T-helper 17 cell (primary cell): ENCODE results near the gene TCL1A. TPM values are rescaled to one million over a fixed set of nuclear protein-coding genes. Genes with fewer than 3 reads are reported as not detected.
"Not testable (repeated sequence)": the region's sequence is repeated elsewhere in the genome, so short reads cannot be mapped to it uniquely, and the experiment has no call there.

Experiments used
- ATAC-seq: fragments of 150-1000 bp; cut with Tn5 transposase; 2 replicates; pipeline ENCODE4 v1.10.0; 2021; ENCODE audit warnings: mild to moderate bottlenecking, moderate library complexity
- DNase-seq, 3 donors: peaks; one replicate each; pipeline versions ENCODE4 v3.0.0 to v3.0.0-alpha.2; 2020 to 2021
- H3K9me3 ChIP-seq: one replicate; pipeline ENCODE4 v1.7.0; 2013; ENCODE audit warnings: low read length, mild to moderate bottlenecking; ENCODE audit not compliant: control insufficient read depth, poor library complexity, severe bottlenecking
- H3K27ac Mint-ChIP-seq: one replicate; pipeline ENCODE4 v1.8.0; 2022; ENCODE audit warnings: mild to moderate bottlenecking, moderate library complexity, mixed read lengths
- H3K27me3 Mint-ChIP-seq: one replicate; pipeline ENCODE4 v1.8.0; 2022; ENCODE audit warnings: mixed read lengths
- H3K36me3 Mint-ChIP-seq: one replicate; pipeline ENCODE4 v1.8.0; 2022; ENCODE audit warnings: low read depth, mixed read lengths
- H3K4me1 Mint-ChIP-seq: one replicate; pipeline ENCODE4 v1.8.0; 2022; ENCODE audit warnings: mild to moderate bottlenecking, mixed read lengths
- H3K4me3 Mint-ChIP-seq: one replicate; pipeline ENCODE4 v1.8.0; 2022; ENCODE audit warnings: mild to moderate bottlenecking, moderate library complexity, mixed read lengths
- total RNA-seq, 4 donors: library from RNA in 2 of 4; stranded (reverse) in 2 of 4; gene quantifications; one replicate each; pipeline ENCODE4 v1.2.3 and lab custom pipeline; 2022 to 2026

TCL1A gene
- total RNA-seq, 2 donors from 2014 or later: 5.4 TPM; not detected in 1

GRCh38 chr14:95729402-95730028 lies 15.6 kb upstream of the TCL1A start:
- ATAC-seq, H3K36me3 Mint-ChIP-seq: not testable (repeated sequence)

GRCh38 chr14:95727056-95727700 lies 13.3 kb upstream of the TCL1A start:
- Mint-ChIP-seq H3K4me3 (no peak overlapping the region), H3K36me3 (no peaks in the 10 kb centered on the region), H3K4me1 (peaks cover 2% of the 10 kb centered on the region), H3K27me3 (peaks cover 60% of the 10 kb centered on the region), H3K27ac (no peak overlapping the region)
- DNase-seq (no peak), ATAC-seq (no peak)
- H3K9me3 ChIP-seq: no peaks in the 10 kb centered on the region

More at GRCh38 chr14:95729402-95730028, 15.6 kb upstream of the TCL1A start:
- H3K27me3 Mint-ChIP-seq: peaks cover 63% of the 10 kb centered on the region
- not testable (repeated sequence) for H3K4me1 Mint-ChIP-seq, DNase-seq, H3K9me3 ChIP-seq, H3K4me3 Mint-ChIP-seq, H3K27ac Mint-ChIP-seq

GRCh38 chr14:95725685-95726336 lies 11.9 kb upstream of the TCL1A start:
- H3K27me3 Mint-ChIP-seq: peaks cover 50% of the 10 kb centered on the region
- no peak overlapping the region for H3K4me3 Mint-ChIP-seq

GRCh38 chr14:95722525-95723190 lies 8.7 kb upstream of the TCL1A start:
- Mint-ChIP-seq H3K4me1 (no peaks in the 10 kb centered on the region), H3K4me3 (no peak overlapping the region), H3K27ac (no peak overlapping the region), H3K27me3 (peaks cover 22% of the 10 kb centered on the region), H3K36me3 (peaks cover 2% of the 10 kb centered on the region)
- ATAC-seq (no peak), DNase-seq (no peak)
- H3K9me3 ChIP-seq: no peaks in the 10 kb centered on the region

More at GRCh38 chr14:95725685-95726336, 11.9 kb upstream of the TCL1A start:
- DNase-seq (no peak), ATAC-seq (peak; percentile 42)
- Mint-ChIP-seq H3K36me3 (peaks cover 2% of the 10 kb centered on the region), H3K27ac (no peak overlapping the region), H3K4me1 (peaks cover 2% of the 10 kb centered on the region)
- no peaks in the 10 kb centered on the region for H3K9me3 ChIP-seq

- Mint-ChIP-seq H3K4me1 (no peaks in the 10 kb centered on the region), H3K27ac (no peak overlapping the region)
These were observed 1.5 kb downstream of the TCL1A start for GRCh38 chr14:95712398-95712797.

GRCh38 chr14:95711476-95712176 lies 2.3 kb downstream of the TCL1A start:
- Mint-ChIP-seq H3K4me1 (no peaks in the 10 kb centered on the region), H3K27me3 (peaks cover 59% of the 10 kb centered on the region), H3K4me3 (no peak overlapping the region), H3K36me3 (no peaks in the 10 kb centered on the region), H3K27ac (no peak overlapping the region)
- DNase-seq: no peak
- no peaks in the 10 kb centered on the region for H3K9me3 ChIP-seq
- ATAC-seq: no peak

More at GRCh38 chr14:95712398-95712797, 1.5 kb downstream of the TCL1A start:
- DNase-seq: no peak
- ATAC-seq: no peak
- no peaks in the 10 kb centered on the region for H3K9me3 ChIP-seq
- Mint-ChIP-seq H3K27me3 (peaks cover 51% of the 10 kb centered on the region), H3K36me3 (no peaks in the 10 kb centered on the region), H3K4me3 (no peak overlapping the region)

- Mint-ChIP-seq H3K36me3 (no peaks in the 10 kb centered on the region), H3K4me3 (no peak overlapping the region), H3K27ac (no peak overlapping the region), H3K27me3 (peaks cover 58% of the 10 kb centered on the region), H3K4me1 (no peaks in the 10 kb centered on the region)
- no peak for DNase-seq
- no peak for ATAC-seq
- H3K9me3 ChIP-seq: no peaks in the 10 kb centered on the region
These were observed 3.8 kb downstream of the TCL1A start for GRCh38 chr14:95710106-95710505.

GRCh38 chr14:95707327-95707726 lies 6.6 kb downstream of the TCL1A start:
- Mint-ChIP-seq H3K27ac (no peak overlapping the region), H3K4me3 (no peak overlapping the region), H3K4me1 (no peaks in the 10 kb centered on the region), H3K36me3 (no peaks in the 10 kb centered on the region), H3K27me3 (peaks cover 63% of the 10 kb centered on the region)
- no peaks in the 10 kb centered on the region for H3K9me3 ChIP-seq
- ATAC-seq: no peak
- no peak for DNase-seq

- peaks cover 2% of the 10 kb centered on the region for H3K36me3 Mint-ChIP-seq
- DNase-seq: no peak
- no peaks in the 10 kb centered on the region for H3K9me3 ChIP-seq
- H3K27ac Mint-ChIP-seq: no peak overlapping the region
- no peaks in the 10 kb centered on the region for H3K4me1 Mint-ChIP-seq
- peaks cover 68% of the 10 kb centered on the region for H3K27me3 Mint-ChIP-seq
- no peak overlapping the region for H3K4me3 Mint-ChIP-seq
- ATAC-seq: no peak
These were observed 8.4 kb downstream of the TCL1A start for GRCh38 chr14:95705518-95705917.

GRCh38 chr14:95703805-95704204 lies 10.1 kb downstream of the TCL1A start:
- no peaks in the 10 kb centered on the region for H3K9me3 ChIP-seq
- DNase-seq (no peak), ATAC-seq (no peak)
- Mint-ChIP-seq H3K4me1 (no peaks in the 10 kb centered on the region), H3K27me3 (peaks cover 75% of the 10 kb centered on the region), H3K36me3 (peaks cover 2% of the 10 kb centered on the region), H3K4me3 (no peak overlapping the region), H3K27ac (no peak overlapping the region)

GRCh38 chr14:95703341-95703740 lies 10.6 kb downstream of the TCL1A start:
- no peaks in the 10 kb centered on the region for H3K4me1 Mint-ChIP-seq
- ATAC-seq: no peak
- H3K4me3 Mint-ChIP-seq: no peak overlapping the region
- no peaks in the 10 kb centered on the region for H3K9me3 ChIP-seq
- no peak for DNase-seq
- H3K36me3 Mint-ChIP-seq: peaks cover 2% of the 10 kb centered on the region
- H3K27ac Mint-ChIP-seq: no peak overlapping the region
- H3K27me3 Mint-ChIP-seq: peaks cover 77% of the 10 kb centered on the region

GRCh38 chr14:95701846-95702221 lies 12.1 kb downstream of the TCL1A start:
- no peak overlapping the region for H3K27ac Mint-ChIP-seq
- no peaks in the 10 kb centered on the region for H3K9me3 ChIP-seq
- DNase-seq (no peak), ATAC-seq (no peak)
- peaks cover 3% of the 10 kb centered on the region for H3K4me1 Mint-ChIP-seq
- no peak overlapping the region for H3K4me3 Mint-ChIP-seq
- H3K27me3 Mint-ChIP-seq: peaks cover 82% of the 10 kb centered on the region
- peaks cover 2% of the 10 kb centered on the region for H3K36me3 Mint-ChIP-seq
